SK-N-SH treated with all-trans-retinoic acid at 6 μM for 48 hours (cell line): Measurements from ENCODE around the gene ELMO1.

Source experiments
- ATAC-seq: fragments of 200-7000 bp; cut with Tn5 transposase; 3 replicates; pipeline ENCODE4 v1.9.1; 2020; ENCODE audit warnings: mild to moderate bottlenecking, moderate library complexity
- ARNTL ChIP-seq: fragments of 450-650 bp; formaldehyde crosslinking; IDR thresholded peaks from 2 replicates; pipeline ENCODE4 v1.5.0; 2020; ENCODE audit warnings: low read depth, mild to moderate bottlenecking, moderate library complexity, borderline replicate concordance
- BACH2 ChIP-seq: fragments of 250-450 bp; sonication (Bioruptor Pico); IDR thresholded peaks from 2 replicates; pipeline ENCODE4 v1.9.0; 2021; ENCODE audit warnings: mild to moderate bottlenecking, borderline replicate concordance
- CSDC2 ChIP-seq: fragments of 250-450 bp; sonication (Bioruptor Pico); IDR thresholded peaks from 2 replicates; pipeline ENCODE4 v1.5.0; 2020; ENCODE audit warnings: mild to moderate bottlenecking, moderate library complexity
- CSRNP3 ChIP-seq: fragments of 250-450 bp; sonication (Bioruptor Pico); IDR thresholded peaks from 2 replicates; pipeline ENCODE4 v1.5.1; 2021; ENCODE audit warnings: mild to moderate bottlenecking, moderate library complexity
- ESRRG ChIP-seq: fragments of 250-450 bp; sonication (Bioruptor Pico); IDR thresholded peaks from 2 replicates; pipeline ENCODE4 v1.6.1; 2021; ENCODE audit warnings: mild to moderate bottlenecking
- GLIS3 ChIP-seq: fragments of 250-450 bp; sonication (Bioruptor Pico); IDR thresholded peaks from 2 replicates; pipeline ENCODE4 v1.5.0; 2020; ENCODE audit warnings: mild to moderate bottlenecking, moderate library complexity
- ISL1 ChIP-seq: fragments of 250-450 bp; sonication (Bioruptor Pico); IDR thresholded peaks from 2 replicates; pipeline ENCODE4 v2.1.2; 2022; ENCODE audit warnings: mild to moderate bottlenecking, moderate library complexity
- OSR1 ChIP-seq: fragments of 250-450 bp; sonication (Bioruptor Pico); IDR thresholded peaks from 2 replicates; pipeline ENCODE4 v1.8.0; 2022; ENCODE audit warnings: moderate library complexity, mild to moderate bottlenecking, inconsistent platforms
- PATZ1 ChIP-seq: fragments of 250-450 bp; sonication (Bioruptor Pico); IDR thresholded peaks from 2 replicates; pipeline ENCODE4 v1.8.0; 2020; ENCODE audit warnings: mild to moderate bottlenecking, moderate library complexity, borderline replicate concordance
- PPARA ChIP-seq: fragments of 250-450 bp; sonication (Bioruptor Pico); IDR thresholded peaks from 2 replicates; pipeline ENCODE4 v1.5.0; 2020; ENCODE audit warnings: mild to moderate bottlenecking, borderline replicate concordance
- RARB ChIP-seq: fragments of 250-450 bp; sonication (Bioruptor Pico); IDR thresholded peaks from 2 replicates; pipeline ENCODE4 v1.8.0; 2021; ENCODE audit warnings: mild to moderate bottlenecking, moderate library complexity
- SNAI2 ChIP-seq: fragments of 250-450 bp; sonication (Bioruptor Pico); IDR thresholded peaks from 2 replicates; pipeline ENCODE4 v1.5.0; 2020; ENCODE audit warnings: mild to moderate bottlenecking, moderate library complexity
- TCF4 ChIP-seq: fragments of 250-450 bp; sonication (Bioruptor Pico); IDR thresholded peaks from 2 replicates; pipeline ENCODE4 v1.8.0; 2021; ENCODE audit warnings: mild to moderate bottlenecking, moderate library complexity, borderline replicate concordance
- TOX ChIP-seq: fragments of 250-450 bp; sonication (Bioruptor Pico); IDR thresholded peaks from 2 replicates; pipeline ENCODE4 v1.8.0; 2021; ENCODE audit warnings: mild to moderate bottlenecking, moderate library complexity, borderline replicate concordance
- ZC3H10 ChIP-seq: fragments of 250-450 bp; sonication (Bioruptor Pico); IDR thresholded peaks from 2 replicates; pipeline ENCODE4 v1.5.1; 2021; ENCODE audit warnings: mild to moderate bottlenecking, moderate library complexity
- ZFP3 ChIP-seq: fragments of 250-450 bp; sonication (Bioruptor Pico); IDR thresholded peaks from 2 replicates; pipeline ENCODE4 v1.5.0; 2020; ENCODE audit warnings: mild to moderate bottlenecking, moderate library complexity
- ZFP30 ChIP-seq: fragments of 450-650 bp; formaldehyde crosslinking; IDR thresholded peaks from 2 replicates; pipeline ENCODE4 v1.5.0; 2022; ENCODE audit warnings: mild to moderate bottlenecking, moderate library complexity
- ZNF565 ChIP-seq: fragments of 450-650 bp; formaldehyde crosslinking; conservative IDR thresholded peaks from 2 replicates; pipeline ENCODE4 v1.5.0; 2020; ENCODE audit warnings: low read depth, mild to moderate bottlenecking, moderate library complexity
- ZNF70 ChIP-seq: fragments of 450-650 bp; formaldehyde crosslinking; IDR thresholded peaks from 2 replicates; pipeline ENCODE4 v1.5.0; 2020; ENCODE audit warnings: mild to moderate bottlenecking, moderate library complexity
- ZNF8 ChIP-seq: fragments of 450-650 bp; formaldehyde crosslinking; IDR thresholded peaks from 2 replicates; pipeline ENCODE4 v1.5.0; 2020; ENCODE audit warnings: mild to moderate bottlenecking, moderate library complexity
- TF ChIP-seq, protein P1 (sequence below): fragments of 250-450 bp; sonication (Bioruptor Pico); IDR thresholded peaks from 2 replicates; pipeline ENCODE4 v1.8.0; 2021; ENCODE audit warnings: low read depth, mild to moderate bottlenecking, moderate library complexity, borderline replicate concordance
- TF ChIP-seq, protein P2 (sequence below): fragments of 250-450 bp; sonication (Bioruptor Pico); IDR thresholded peaks from 2 replicates; pipeline ENCODE4 v1.5.0; 2020; ENCODE audit warnings: mild to moderate bottlenecking, moderate library complexity

The ELMO1 gene

DNA sequence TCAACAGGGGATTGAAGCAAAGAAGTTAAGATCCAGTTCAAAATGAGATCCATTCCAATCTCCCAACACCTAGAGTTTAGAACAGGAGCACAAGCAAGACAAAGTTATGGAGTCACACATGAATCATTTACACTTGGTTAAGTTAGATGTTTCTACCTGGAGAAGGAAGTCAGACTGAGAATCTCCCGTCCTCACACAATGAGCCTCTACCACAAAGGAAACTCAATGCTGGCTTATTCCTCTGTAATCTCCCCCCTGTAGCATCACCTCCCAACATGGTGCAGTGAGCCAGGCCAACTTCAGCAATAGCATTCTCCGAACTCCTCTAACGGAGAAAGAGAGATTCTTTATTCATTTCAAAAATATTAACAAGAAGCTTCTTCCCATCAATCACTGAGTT lies 82.2 kb downstream of the ELMO1 start:
- no peak for TF ChIP-seq ZNF70
- TF ChIP-seq PATZ1 (CRISPR knock-in tag): no peak
- TF ChIP-seq ZC3H10 (CRISPR knock-in tag): no peak
- no peak for TF ChIP-seq CSDC2
- no peak for TF ChIP-seq ZFP3 (CRISPR knock-in tag)
- TF ChIP-seq TOX (CRISPR knock-in tag): no peak
- no peak for TF ChIP-seq TCF4 (CRISPR knock-in tag)
- TF ChIP-seq ARNTL (CRISPR knock-in tag): no peak
- TF ChIP-seq ESRRG: no peak
- TF ChIP-seq ISL1 (CRISPR knock-in tag): no peak
- ATAC-seq: no peak

DNA sequence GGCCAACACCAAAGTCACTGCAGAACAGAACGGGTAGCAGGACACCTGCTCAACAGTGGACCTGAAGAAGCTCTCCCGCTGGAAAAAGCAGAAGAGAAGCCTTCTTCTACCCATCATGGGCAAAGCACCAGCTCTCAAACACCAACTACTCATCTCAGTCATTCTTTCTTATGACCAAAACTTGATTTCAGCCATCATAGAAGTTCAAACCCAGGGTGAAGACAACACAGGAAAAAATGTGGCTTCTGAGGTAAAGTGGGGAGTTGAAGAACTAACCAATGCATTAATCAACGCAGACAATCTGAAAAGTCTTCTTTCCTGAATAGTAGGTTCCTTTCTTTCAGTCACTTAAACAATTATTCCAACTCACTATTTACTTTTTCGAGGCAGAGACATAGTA lies 83.3 kb downstream of the ELMO1 start:
- ATAC-seq: no peak
- TF ChIP-seq, protein P1, sequence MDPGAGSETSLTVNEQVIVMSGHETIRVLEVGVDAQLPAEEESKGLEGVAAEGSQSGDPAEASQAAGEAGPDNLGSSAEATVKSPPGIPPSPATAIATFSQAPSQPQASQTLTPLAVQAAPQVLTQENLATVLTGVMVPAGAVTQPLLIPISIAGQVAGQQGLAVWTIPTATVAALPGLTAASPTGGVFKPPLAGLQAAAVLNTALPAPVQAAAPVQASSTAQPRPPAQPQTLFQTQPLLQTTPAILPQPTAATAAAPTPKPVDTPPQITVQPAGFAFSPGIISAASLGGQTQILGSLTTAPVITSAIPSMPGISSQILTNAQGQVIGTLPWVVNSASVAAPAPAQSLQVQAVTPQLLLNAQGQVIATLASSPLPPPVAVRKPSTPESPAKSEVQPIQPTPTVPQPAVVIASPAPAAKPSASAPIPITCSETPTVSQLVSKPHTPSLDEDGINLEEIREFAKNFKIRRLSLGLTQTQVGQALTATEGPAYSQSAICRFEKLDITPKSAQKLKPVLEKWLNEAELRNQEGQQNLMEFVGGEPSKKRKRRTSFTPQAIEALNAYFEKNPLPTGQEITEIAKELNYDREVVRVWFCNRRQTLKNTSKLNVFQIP (CRISPR knock-in tag): no peak
- no peak for TF ChIP-seq TCF4 (CRISPR knock-in tag)
- TF ChIP-seq OSR1 (CRISPR knock-in tag): no peak
- no peak for TF ChIP-seq PPARA
- no peak for TF ChIP-seq SNAI2 (CRISPR knock-in tag)
- TF ChIP-seq ZNF565 (CRISPR knock-in tag): no peak
- TF ChIP-seq, protein P2, sequence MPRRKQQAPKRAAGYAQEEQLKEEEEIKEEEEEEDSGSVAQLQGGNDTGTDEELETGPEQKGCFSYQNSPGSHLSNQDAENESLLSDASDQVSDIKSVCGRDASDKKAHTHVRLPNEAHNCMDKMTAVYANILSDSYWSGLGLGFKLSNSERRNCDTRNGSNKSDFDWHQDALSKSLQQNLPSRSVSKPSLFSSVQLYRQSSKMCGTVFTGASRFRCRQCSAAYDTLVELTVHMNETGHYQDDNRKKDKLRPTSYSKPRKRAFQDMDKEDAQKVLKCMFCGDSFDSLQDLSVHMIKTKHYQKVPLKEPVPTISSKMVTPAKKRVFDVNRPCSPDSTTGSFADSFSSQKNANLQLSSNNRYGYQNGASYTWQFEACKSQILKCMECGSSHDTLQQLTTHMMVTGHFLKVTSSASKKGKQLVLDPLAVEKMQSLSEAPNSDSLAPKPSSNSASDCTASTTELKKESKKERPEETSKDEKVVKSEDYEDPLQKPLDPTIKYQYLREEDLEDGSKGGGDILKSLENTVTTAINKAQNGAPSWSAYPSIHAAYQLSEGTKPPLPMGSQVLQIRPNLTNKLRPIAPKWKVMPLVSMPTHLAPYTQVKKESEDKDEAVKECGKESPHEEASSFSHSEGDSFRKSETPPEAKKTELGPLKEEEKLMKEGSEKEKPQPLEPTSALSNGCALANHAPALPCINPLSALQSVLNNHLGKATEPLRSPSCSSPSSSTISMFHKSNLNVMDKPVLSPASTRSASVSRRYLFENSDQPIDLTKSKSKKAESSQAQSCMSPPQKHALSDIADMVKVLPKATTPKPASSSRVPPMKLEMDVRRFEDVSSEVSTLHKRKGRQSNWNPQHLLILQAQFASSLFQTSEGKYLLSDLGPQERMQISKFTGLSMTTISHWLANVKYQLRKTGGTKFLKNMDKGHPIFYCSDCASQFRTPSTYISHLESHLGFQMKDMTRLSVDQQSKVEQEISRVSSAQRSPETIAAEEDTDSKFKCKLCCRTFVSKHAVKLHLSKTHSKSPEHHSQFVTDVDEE (CRISPR knock-in tag): no peak
- no peak for TF ChIP-seq ZFP3 (CRISPR knock-in tag)
- no peak for TF ChIP-seq ZNF70
- no peak for TF ChIP-seq ESRRG
- no peak for TF ChIP-seq CSDC2
- no peak for TF ChIP-seq TOX (CRISPR knock-in tag)
- no peak for TF ChIP-seq RARB (CRISPR knock-in tag)
- no peak for TF ChIP-seq BACH2
- no peak for TF ChIP-seq ZFP30 (CRISPR knock-in tag)
- TF ChIP-seq GLIS3 (CRISPR knock-in tag): no peak

DNA sequence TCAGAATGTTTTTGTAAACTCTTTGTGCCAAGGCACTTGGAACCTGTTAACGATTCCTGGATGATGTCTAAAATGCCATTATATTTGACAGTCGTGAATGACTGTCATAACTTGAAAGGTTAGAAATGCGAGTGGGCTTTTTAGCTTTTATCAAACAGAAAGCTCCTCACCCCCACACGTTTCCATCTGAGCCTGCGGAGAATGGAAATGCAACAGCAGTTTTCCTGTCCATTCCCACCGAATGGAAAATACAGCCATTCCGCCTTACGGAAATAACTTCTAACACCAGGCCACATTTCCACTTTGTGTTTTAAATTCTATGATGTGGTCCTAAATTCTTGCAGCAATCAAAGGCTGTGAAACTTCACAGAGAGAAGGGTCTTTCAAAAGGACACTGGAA lies 83.8 kb downstream of the ELMO1 start:
- no peak for ATAC-seq
- no peak for TF ChIP-seq ZFP3 (CRISPR knock-in tag)
- TF ChIP-seq ZFP30 (CRISPR knock-in tag): no peak
- no peak for TF ChIP-seq CSRNP3
- TF ChIP-seq ZNF8 (CRISPR knock-in tag): no peak
- no peak for TF ChIP-seq TCF4 (CRISPR knock-in tag)
- TF ChIP-seq PPARA: no peak
- TF ChIP-seq SNAI2 (CRISPR knock-in tag): no peak
- TF ChIP-seq BACH2: no peak
- no peak for TF ChIP-seq RARB (CRISPR knock-in tag)
- TF ChIP-seq ARNTL (CRISPR knock-in tag): no peak
- TF ChIP-seq GLIS3 (CRISPR knock-in tag): no peak
- TF ChIP-seq ESRRG: no peak
- no peak for TF ChIP-seq ZC3H10 (CRISPR knock-in tag)
- no peak for TF ChIP-seq TOX (CRISPR knock-in tag)
